ENCODE results near the gene WSB2.
"Not testable (repeated sequence)": the region's sequence is repeated elsewhere in the genome, so short reads cannot be mapped to it uniquely, and the experiment has no call there.

Gene WSB2

GRCh38 chr12:118010903-118011302 lies 50.1 kb downstream of the WSB2 start:
- H3K9me3 ChIP-seq (ENCODE audit: control insufficient read depth, low read length) = no peaks in the 10 kb centered on the region
- DNase-seq = no peak
- no peaks in the 10 kb centered on the region for H3K4me1 ChIP-seq (ENCODE audit: control insufficient read depth, insufficient read depth, low read length, poor library complexity, severe bottlenecking)
- no peaks in the 10 kb centered on the region for H3K27me3 ChIP-seq (replicated peaks; ENCODE audit: control insufficient read depth, insufficient read depth, low read length, poor library complexity, severe bottlenecking)
- no peak overlapping the region for H3K27ac ChIP-seq (ENCODE audit: insufficient read depth, low read length, poor library complexity, severe bottlenecking)
- H3K36me3 ChIP-seq (ENCODE audit: control insufficient read depth, insufficient read depth, low read length) = no peaks in the 10 kb centered on the region
- no peak overlapping the region for H3K4me3 ChIP-seq (ENCODE audit: insufficient read depth, low read depth, low read length, poor library complexity, severe bottlenecking)

GRCh38 chr12:117999806-118000205 lies 61.2 kb downstream of the WSB2 start:
- H3K9me3 ChIP-seq (ENCODE audit: control insufficient read depth, low read length); DNase-seq; H3K27me3 ChIP-seq (replicated peaks; ENCODE audit: control insufficient read depth, insufficient read depth, low read length, poor library complexity, severe bottlenecking); H3K4me3 ChIP-seq (ENCODE audit: insufficient read depth, low read depth, low read length, poor library complexity, severe bottlenecking); H3K27ac ChIP-seq (ENCODE audit: insufficient read depth, low read length, poor library complexity, severe bottlenecking); H3K36me3 ChIP-seq (ENCODE audit: control insufficient read depth, insufficient read depth, low read length); H3K4me1 ChIP-seq (ENCODE audit: control insufficient read depth, insufficient read depth, low read length, poor library complexity, severe bottlenecking): not testable (repeated sequence)

GRCh38 chr12:117998719-117999118 lies 62.3 kb downstream of the WSB2 start:
- DNase-seq = no peak
- no peak overlapping the region for H3K27ac ChIP-seq (ENCODE audit: insufficient read depth, low read length, poor library complexity, severe bottlenecking)
- H3K4me1 ChIP-seq (ENCODE audit: control insufficient read depth, insufficient read depth, low read length, poor library complexity, severe bottlenecking) = no peaks in the 10 kb centered on the region
- H3K27me3 ChIP-seq (replicated peaks; ENCODE audit: control insufficient read depth, insufficient read depth, low read length, poor library complexity, severe bottlenecking) = no peaks in the 10 kb centered on the region
- H3K9me3 ChIP-seq (ENCODE audit: control insufficient read depth, low read length) = no peaks in the 10 kb centered on the region
- no peaks in the 10 kb centered on the region for H3K36me3 ChIP-seq (ENCODE audit: control insufficient read depth, insufficient read depth, low read length)
- no peak overlapping the region for H3K4me3 ChIP-seq (ENCODE audit: insufficient read depth, low read depth, low read length, poor library complexity, severe bottlenecking)

GRCh38 chr12:117994551-117995438 lies 66.2 kb downstream of the WSB2 start:
- Histone ChIP-seq H3K9me3 (ENCODE audit: control insufficient read depth, low read length) (no peaks in the 10 kb centered on the region), H3K36me3 (ENCODE audit: control insufficient read depth, insufficient read depth, low read length) (no peaks in the 10 kb centered on the region), H3K27me3 (replicated peaks; ENCODE audit: control insufficient read depth, insufficient read depth, low read length, poor library complexity, severe bottlenecking) (no peaks in the 10 kb centered on the region)

GRCh38 chr12:117986705-117987469 lies 74.1 kb downstream of the WSB2 start:
- Histone ChIP-seq H3K27me3 (replicated peaks; ENCODE audit: control insufficient read depth, insufficient read depth, low read length, poor library complexity, severe bottlenecking) (no peaks in the 10 kb centered on the region), H3K9me3 (ENCODE audit: control insufficient read depth, low read length) (no peaks in the 10 kb centered on the region), H3K36me3 (ENCODE audit: control insufficient read depth, insufficient read depth, low read length) (no peaks in the 10 kb centered on the region), H3K4me3 (ENCODE audit: insufficient read depth, low read depth, low read length, poor library complexity, severe bottlenecking) (no peak overlapping the region), H3K4me1 (ENCODE audit: control insufficient read depth, insufficient read depth, low read length, poor library complexity, severe bottlenecking) (no peaks in the 10 kb centered on the region), H3K27ac (ENCODE audit: insufficient read depth, low read length, poor library complexity, severe bottlenecking) (no peak overlapping the region)
- DNase-seq = no peak

More at GRCh38 chr12:117994551-117995438, 66.2 kb downstream of the WSB2 start:
- H3K4me3 ChIP-seq (ENCODE audit: insufficient read depth, low read depth, low read length, poor library complexity, severe bottlenecking) = no peak overlapping the region
- no peaks in the 10 kb centered on the region for H3K4me1 ChIP-seq (ENCODE audit: control insufficient read depth, insufficient read depth, low read length, poor library complexity, severe bottlenecking)
- DNase-seq = no peak
- no peak overlapping the region for H3K27ac ChIP-seq (ENCODE audit: insufficient read depth, low read length, poor library complexity, severe bottlenecking)

GRCh38 chr12:117985182-117985581 lies 75.8 kb downstream of the WSB2 start:
- no peak overlapping the region for H3K4me3 ChIP-seq (ENCODE audit: insufficient read depth, low read depth, low read length, poor library complexity, severe bottlenecking)
- H3K4me1 ChIP-seq (ENCODE audit: control insufficient read depth, insufficient read depth, low read length, poor library complexity, severe bottlenecking) = no peaks in the 10 kb centered on the region
- no peaks in the 10 kb centered on the region for H3K9me3 ChIP-seq (ENCODE audit: control insufficient read depth, low read length)
- H3K27ac ChIP-seq (ENCODE audit: insufficient read depth, low read length, poor library complexity, severe bottlenecking) = no peak overlapping the region
- no peaks in the 10 kb centered on the region for H3K27me3 ChIP-seq (replicated peaks; ENCODE audit: control insufficient read depth, insufficient read depth, low read length, poor library complexity, severe bottlenecking)
- no peak for DNase-seq
- H3K36me3 ChIP-seq (ENCODE audit: control insufficient read depth, insufficient read depth, low read length) = no peaks in the 10 kb centered on the region
